ENCODE measurements around the gene SAMD14.

The SAMD14 gene

GRCh38 chr17:50127697-50128361 is 2.1 kb downstream of the SAMD14 start:
- no peak overlapping the region for H3K27ac ChIP-seq
- TF ChIP-seq ZFX (IDR thresholded peaks at IDR 0.05; ENCODE audit: borderline replicate concordance) (no peak), CTCF (IDR thresholded peaks at IDR 0.05) (no peak)

- no peak overlapping the region for H3K27ac ChIP-seq
- TF ChIP-seq CTCF (IDR thresholded peaks at IDR 0.05) (no peak), ZFX (IDR thresholded peaks at IDR 0.05; ENCODE audit: borderline replicate concordance) (no peak)
Observed at GRCh38 chr17:50125420-50125997, 4.5 kb downstream of the SAMD14 start.

GRCh38 chr17:50123649-50124349 is 6.2 kb downstream of the SAMD14 start:
- H3K27ac ChIP-seq: peak overlapping the region; percentile 69
- no peak for TF ChIP-seq ZFX (IDR thresholded peaks at IDR 0.05; ENCODE audit: borderline replicate concordance)
- no peak for TF ChIP-seq CTCF (IDR thresholded peaks at IDR 0.05)

GRCh38 chr17:50122945-50123344 is 7.0 kb downstream of the SAMD14 start:
- TF ChIP-seq CTCF (IDR thresholded peaks at IDR 0.05): no peak

GRCh38 chr17:50120475-50121253 is 9.3 kb downstream of the SAMD14 start:
- no peak for TF ChIP-seq CTCF (IDR thresholded peaks at IDR 0.05)
- TF ChIP-seq ZFX (IDR thresholded peaks at IDR 0.05; ENCODE audit: borderline replicate concordance): no peak
- no peak overlapping the region for H3K27ac ChIP-seq

More at GRCh38 chr17:50122945-50123344, 7.0 kb downstream of the SAMD14 start:
- peak overlapping the region; percentile 69; the same call in 1 of the 2 replicates for H3K27ac ChIP-seq

- no peak overlapping the region for H3K27ac ChIP-seq
- TF ChIP-seq ZFX (IDR thresholded peaks at IDR 0.05; ENCODE audit: borderline replicate concordance) (no peak), CTCF (IDR thresholded peaks at IDR 0.05) (no peak)
Observed at GRCh38 chr17:50118828-50119218, 11.1 kb downstream of the SAMD14 start.

All from 22Rv1 (cell line).